Activated CD4-positive, CD25-positive, alpha-beta regulatory T cell treated with anti-CD3 and anti-CD28 coated beads, Interleukin-2, amount 50 U/mL, for 72 hours (primary cell): ENCODE measurements around the gene SMIM12.

ENCODE experiments used
- DNase-seq: peaks from one replicate; pipeline ENCODE4 v3.0.0; 2021

Gene SMIM12

DNA sequence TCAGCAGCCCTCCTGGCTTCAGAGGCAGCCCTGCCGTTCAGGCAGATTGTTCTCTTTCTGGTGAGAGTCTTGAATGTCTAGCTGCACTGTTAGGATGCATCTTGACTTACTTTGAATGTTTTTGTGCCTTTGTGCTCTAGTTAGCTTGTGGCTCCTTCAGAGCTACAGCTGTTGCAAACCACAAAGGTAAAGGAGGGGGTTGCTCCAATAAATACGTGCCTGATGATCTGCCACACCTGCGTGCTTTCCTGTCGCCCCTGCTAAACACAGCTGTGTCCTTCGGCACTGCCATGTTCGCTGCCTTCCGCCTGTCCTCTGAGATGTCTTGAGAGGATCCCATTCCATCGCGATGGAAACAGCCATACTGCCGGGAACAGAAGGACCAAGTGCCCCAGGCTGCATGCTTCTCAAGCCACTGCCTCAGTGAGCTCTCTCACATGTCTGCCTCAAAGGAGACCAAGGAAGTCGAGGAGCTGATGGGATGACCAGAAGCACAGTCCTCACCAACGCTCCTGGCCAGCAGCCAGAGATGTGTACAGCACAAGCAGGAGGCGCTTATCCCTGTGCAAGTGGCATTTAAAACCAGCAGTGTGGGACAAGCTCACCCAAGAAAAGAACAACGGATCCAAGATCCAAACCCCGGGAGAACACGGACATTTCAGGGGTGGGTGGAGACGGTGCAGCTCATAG, 12.0 kb upstream of the SMIM12 start:
- DNase-seq, result no peak

DNA sequence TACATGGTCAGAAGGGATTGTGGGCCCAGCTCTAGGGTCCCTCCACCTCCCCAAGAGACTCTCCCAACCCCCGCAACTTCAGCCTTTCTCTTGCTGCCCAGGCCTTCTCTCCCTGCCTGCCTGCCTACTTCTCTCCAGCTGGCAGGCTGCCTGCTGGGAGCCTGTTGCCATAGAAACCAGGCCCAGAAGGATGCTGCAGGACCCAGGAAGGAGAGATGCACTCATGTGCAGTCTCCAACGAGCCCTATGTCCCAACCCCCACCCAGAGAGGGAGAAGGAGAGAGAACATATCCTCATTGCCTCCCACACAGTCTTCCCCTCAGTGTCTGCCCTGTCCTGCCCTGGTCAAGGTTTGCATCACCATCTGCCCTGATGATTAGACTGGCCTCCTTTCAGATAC, 10.8 kb upstream of the SMIM12 start:
- DNase-seq, result no peak

DNA sequence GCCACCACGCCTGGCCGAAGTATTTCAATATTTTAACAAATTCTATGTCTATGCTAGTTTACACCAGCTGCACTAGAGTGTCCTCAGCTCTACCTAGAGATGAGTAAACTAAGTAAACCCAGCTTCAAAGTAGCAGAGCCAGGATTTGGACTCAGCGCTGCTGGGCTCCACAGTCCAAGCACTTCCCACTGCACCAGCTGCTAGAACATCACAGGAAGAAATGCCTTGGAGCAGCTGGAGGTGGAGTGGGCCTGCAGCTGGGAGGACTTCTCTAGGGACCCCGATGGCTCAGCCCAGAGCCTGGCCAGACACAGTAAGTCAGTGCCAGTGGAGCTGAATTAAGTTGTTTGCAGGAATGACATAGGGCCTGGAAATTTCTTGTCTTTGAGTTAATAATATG, 10.2 kb upstream of the SMIM12 start:
- DNase-seq, result no peak

DNA sequence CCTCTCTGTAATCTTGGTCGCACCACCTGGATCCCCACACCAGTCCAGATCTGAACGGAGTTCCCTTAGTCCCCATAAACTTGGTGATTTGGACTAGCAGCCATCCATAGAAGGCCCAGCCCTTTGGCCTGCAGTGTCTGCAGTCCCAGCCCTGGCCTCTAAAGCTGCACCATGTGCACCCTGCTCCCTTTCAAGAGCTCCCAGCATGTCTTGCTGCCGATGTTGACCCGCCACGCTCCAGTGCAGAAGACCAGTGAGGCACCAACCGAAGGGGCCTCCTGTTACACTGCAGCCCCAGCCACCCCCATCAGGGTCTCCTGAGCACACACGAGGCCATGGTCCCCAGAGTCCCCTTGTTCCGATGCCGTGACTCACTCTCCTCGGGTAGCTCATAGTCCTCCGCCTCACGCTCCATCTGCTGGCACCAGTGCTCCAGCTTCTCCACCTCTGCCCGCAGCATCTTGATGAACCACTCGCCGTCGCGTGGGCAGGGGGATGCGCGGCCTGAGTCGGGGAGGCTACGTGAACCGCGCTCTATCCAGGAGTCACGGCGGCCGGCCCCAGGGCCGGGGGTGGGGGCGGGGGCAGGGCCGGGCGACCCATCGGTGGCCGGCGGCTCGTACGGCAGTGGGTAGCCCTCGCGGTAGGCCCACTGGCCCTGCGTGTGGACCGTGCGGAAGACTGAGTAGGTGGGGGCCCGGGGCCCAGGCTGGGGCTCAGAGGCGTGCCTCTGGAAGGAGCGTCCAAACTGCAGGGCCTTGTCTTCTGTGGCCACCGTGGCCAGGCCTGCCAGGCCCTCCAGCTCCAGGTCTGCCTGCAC, 8.9 kb upstream of the SMIM12 start:
- no peak for DNase-seq

DNA sequence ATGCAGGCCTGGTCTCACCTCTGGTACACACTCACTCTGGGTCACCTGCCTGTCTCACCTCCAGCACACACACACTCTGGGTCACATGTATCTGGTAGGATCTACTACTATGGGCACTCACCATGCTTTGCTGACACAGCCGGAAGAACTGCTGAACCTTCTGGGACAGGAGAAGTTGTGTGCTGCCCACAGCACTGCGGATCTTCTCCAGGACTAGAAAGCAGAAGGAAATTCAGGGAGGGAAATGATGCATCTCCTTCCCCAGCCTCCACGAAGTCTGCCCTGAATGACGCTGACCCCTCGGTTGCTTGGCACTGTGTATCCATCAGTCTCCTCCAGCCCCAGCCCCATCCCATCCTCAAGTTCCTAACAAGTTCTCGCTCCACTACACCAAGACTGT, 7.9 kb upstream of the SMIM12 start:
- no peak for DNase-seq

DNA sequence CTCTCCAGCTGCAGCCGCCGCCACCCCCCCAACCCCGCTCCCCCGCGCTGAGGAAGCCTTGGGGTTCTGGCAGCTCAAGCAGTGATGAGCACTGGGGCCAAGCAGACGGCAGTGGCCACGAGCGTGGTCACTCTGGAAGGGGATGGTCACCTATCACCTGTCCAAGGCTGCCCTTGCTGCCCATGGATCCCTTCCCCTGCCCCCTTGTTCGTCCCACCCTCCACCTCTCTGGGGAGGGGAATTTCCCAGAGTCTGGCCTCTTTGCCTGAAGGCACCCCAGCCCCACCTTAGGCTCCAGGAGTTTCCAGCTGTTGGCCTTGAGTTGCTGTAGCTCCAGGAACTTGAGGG, 7.2 kb upstream of the SMIM12 start:
- no peak for DNase-seq

DNA sequence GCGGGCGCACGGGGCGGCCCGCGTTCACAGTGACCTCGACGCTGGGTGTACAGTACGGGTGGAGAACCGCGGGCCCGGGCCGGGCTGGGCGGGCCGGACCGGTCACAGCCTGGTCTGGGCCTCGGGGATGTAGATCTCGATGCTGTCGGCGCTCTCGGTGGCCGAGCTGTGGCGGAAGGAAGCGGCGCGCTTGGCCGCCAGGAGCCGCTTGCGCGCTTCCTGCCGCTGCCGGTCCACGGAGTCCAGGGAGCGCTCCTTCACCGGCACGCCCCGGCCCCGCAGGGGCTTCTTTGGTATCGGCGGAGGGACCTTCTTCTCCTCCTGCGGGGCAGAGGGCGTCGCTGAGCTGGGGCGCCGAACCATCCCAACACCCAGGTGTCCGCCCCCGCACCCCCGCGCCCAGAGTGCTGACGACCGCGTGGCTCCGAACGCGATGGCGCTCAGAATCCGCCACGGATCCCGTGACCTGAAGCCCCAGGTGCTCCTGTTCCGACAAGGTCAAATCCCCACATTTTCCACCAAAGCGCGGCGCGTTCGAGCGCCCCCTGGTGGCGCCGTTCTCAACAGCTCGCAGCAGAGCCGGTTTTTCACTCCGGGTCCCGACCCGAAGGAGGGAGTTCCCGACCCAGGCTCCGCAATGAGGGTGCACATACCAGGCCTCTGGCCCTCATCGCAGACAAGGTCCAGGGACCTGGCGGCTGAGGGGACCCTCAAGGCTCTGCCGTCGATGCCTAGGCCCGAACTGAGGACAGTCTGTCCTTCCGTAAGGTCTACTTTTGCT, 6.6 kb upstream of the SMIM12 start:
- DNase-seq, result peak; percentile 97

DNA sequence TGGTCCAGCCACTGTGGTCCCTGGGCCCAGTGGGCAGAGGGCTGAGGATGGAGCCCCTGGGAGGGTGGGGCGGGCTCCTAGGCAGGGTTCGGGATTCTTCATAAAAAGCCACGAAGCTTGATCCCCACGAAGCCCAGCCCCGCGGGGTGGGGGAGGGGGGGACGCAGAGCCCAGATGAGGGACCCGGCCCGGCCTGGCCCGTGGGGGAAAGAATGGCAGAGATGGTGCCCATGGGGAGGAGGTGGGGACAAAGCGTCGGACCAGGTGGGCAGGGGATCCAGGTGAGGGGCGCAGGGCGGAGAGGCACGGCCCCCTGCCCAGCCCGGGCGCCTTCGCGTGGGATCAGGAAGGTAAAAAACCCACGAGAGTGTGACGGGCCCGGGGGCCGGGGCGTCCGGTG, 6.0 kb upstream of the SMIM12 start:
- DNase-seq, result no peak

DNA sequence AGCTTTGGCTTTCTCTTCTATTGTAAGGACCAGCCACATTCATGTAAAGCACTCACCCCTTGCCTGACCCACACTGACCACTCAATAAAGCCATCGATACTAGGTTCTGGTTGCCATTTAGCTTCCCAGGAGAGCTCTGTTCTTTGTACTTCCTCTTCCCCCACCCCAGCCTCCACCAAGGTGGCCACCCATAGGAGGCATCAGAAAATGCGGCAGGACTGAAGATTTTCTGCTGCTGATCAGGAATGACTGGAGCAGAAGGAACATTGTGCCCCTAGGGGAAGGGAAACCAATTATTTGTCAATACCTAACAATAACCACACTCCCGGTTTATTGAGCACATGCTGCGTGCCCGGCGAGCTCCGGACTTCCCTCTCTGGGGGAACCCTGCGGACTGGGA, 5.2 kb upstream of the SMIM12 start:
- DNase-seq, result no peak

DNA sequence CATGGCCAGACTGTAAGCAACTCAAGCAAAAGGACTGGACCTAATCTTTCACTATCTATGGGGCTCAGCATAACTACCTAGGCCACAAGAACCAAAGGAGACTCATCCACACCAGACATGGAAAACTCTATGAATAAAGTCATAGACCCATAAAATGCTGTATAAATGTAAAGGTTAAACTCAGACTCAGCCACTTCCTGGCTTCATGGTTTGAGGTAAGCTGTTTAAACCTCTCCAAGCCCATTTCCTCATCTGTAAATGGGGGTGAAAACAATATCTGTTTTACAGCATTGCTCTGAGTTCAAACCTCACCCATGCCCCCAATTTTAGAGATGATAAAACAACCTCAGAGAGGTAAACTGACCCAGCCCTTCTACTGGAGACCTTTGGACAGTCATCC, 4.0 kb upstream of the SMIM12 start:
- no peak for DNase-seq

DNA sequence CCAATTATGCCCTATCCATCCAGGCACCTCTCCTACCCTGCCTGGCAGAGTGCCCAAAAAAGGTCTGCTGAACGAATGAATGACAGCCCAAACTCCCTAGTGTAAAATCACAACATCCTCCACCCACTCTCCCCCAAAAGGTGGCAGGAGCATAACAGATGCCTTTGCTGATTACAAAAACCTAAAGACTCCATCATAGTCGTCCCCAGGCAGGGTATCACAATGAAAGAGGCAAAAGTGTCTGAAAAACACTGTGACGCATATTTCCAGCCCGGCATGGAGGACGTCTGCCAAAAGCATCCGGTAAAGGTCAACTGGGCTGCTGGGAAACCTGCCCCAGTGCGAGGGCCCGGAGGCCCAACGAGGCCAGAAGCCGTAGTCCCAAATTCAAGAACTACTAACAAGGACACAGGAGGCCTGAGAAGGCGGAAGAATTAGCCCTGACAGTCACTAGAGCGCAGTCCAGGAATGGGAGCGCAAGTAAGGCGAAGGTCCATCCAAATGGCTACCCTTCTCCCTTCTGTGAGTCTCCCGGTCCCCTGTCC, 576 bp downstream of the SMIM12 start:
- DNase-seq, result peak; percentile 59

DNA sequence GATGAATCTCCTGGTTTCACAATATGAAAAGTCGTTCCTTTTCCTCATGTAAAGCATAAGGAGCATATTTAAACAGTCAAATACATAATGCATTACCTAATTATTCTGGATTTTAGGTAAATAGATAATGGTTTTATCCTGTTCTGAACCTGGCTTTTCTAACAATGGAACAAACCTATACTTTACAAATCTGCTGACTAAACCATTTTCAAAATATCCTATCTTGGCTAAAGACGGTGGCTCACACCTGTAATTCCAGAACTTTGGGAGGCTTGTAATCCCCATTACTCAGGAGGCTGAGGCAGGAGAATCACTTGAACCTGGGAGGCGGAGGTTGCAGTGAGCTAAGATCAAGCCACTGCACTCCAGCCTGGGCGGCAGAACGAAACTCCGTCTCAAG, 2.9 kb downstream of the SMIM12 start:
- DNase-seq, result no peak

DNA sequence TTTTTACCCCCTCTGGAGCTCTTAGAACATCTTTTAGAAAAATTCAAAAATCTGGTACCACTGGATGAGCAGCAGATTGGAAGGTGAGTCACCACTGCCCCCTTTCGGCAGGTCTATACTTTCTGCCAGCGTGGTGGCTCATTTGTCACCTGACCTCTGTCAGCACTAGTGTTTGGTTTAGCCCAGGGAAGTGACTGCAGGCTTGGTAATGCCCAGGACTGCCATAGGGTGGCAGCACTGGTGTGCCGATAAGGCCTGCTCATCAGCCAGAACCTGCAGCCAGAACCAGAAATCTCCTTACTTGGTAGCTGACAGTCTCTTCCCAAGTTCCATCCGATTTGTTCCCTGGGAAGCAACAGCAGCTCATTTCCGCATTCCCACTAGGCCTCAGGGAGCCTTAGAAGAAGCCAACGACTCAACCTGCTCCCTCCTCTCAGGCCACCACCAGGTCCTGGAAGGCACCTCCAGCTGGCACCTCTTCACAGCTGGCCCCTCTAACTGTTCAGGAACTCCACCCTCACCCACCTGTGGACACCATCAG, 6.8 kb downstream of the SMIM12 start:
- peak; percentile 86 for DNase-seq

DNA sequence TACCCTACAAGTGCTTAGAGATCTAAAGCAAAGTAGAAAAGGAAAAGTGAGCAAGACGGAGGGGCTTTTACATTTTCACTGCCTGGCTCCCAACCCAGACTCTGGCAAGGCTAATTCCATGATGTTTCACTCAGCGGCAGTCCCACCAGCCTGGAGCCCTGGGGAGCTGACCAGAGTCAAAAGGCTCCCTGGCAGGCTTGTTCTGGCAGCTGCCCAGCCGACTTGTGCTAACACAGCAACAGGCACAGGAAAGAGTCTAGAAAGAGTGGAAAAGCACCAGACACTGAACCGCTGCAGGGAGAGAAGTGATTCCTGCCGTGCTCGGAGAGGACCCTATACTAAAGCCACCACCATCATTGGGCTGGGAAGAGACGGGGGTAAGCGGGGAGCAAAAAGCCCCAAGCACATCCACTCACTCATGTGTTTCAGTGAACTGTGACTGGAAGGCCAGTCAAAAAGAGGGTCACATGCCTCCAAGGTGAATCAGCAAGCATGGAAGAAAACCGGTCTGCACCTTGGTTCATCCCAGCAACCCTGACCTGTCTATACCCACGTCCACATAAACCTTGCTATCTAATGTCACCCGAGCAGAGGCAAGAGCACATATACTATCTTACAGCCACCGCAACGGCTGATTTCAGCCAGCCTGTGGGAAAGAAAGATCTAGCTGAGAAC, 8.0 kb downstream of the SMIM12 start:
- no peak for DNase-seq

DNA sequence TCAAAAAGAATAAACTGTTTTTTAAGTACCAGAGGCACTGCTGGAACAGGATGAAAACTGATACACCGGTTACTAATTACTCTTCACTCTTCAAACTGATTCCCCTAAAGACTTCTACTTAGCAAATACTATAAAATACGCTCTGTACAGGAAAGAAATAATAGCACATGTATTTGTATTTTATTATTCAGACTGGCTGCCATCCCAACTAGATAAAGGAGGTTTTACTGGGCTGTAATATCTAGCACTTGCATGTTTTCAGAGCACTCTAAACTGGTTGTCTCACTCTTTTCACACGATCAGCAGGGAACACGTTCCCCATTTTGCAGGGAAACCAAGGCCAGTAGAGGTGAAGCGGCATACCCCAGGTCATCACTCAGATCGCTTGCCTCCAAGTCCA, 9.2 kb downstream of the SMIM12 start:
- DNase-seq, result no peak

DNA sequence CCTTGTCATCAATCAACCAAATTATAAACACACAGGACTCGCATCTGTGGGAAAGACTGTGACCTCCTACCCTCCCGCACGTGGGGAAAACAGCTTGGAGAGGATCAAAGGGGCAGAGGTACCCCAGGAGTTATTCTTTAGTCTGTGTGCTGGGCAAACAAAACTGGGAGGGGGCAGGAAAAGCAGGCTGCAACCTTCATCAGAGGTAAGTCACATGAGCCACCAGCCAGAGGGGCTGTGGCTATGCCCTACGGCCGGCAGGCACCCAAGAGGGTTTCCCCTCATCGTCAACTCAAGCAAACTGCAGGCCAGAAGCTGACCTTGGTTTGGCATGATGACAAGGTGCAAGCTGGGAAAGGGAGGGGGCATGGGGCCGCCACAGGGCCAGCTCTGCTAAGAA, 12.5 kb downstream of the SMIM12 start:
- DNase-seq, result no peak

DNA sequence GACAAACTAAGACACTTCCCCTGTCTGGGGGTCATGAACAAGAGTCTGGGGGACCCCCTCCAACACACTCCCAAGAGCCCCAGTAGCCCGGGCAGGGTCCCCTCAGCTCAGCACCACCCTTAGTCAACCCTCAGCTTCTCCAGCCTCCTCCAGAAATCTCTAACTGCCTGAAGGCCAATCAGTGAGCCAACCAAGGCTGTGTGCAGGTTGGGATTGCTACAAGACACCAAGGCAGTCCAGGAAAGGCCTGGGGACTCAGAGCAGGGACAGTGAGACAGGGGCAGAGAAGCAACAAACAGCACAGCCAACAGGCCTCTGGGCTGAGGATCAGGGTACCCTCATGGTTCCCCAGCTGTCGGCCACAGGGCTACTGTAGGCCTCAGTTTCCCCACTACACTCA, 13.3 kb downstream of the SMIM12 start:
- no peak for DNase-seq

DNA sequence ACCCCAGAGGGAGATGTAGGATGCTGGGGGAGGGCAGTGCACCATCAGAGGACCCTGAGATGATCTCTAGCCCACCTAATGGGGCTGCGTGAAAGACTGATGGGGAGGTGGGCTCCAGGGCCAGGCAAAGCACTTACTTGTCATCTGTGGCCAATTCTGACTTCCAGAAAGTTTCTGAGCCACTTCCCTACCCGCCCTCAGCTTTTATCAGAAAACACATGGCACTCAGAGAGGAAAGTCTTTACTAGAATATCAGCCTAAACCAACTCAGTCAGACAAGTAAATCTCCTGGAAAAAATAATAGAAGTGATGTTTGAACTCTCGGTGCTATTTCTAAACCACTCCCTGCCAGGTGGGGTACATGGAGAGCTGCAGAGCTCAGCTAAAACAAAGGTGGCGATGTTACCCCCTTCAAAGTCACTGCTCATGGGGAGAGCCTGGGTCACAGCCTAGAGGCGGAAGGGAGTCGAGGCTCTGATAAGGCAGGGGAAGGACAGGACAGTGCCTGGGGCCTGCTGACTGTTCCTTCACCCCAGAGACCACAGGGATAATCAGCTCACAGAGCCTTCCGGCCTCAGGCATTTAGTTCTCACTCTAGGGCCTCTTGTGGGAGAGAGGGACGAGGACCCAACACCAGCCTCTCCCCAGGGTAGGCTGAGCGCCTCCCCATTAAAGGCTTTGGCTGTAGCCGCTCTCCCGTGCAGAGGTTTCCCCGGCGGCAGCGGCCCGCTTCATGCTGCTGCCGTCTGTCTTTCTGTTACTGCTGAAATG, 14.2 kb downstream of the SMIM12 start:
- DNase-seq, result no peak

DNA sequence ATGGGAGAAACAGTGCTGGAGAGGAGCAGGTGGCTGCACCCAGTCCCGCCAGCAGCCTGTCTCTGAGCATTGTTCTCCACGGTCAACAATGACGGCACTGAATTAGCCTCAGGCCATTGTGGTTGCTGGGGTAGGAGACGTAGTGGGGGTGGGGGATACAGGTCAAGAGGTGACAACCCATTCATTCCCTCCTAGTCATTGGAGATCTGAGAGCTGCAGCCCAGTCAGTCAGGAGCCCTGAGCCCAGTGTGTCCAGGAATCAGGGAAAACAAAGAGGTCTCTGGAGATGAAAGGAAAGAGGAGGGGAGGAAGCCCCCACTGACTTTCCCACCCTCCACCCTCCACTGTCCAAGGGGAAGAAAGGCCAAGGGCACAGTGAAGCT, 15.3 kb downstream of the SMIM12 start:
- no peak for DNase-seq

DNA sequence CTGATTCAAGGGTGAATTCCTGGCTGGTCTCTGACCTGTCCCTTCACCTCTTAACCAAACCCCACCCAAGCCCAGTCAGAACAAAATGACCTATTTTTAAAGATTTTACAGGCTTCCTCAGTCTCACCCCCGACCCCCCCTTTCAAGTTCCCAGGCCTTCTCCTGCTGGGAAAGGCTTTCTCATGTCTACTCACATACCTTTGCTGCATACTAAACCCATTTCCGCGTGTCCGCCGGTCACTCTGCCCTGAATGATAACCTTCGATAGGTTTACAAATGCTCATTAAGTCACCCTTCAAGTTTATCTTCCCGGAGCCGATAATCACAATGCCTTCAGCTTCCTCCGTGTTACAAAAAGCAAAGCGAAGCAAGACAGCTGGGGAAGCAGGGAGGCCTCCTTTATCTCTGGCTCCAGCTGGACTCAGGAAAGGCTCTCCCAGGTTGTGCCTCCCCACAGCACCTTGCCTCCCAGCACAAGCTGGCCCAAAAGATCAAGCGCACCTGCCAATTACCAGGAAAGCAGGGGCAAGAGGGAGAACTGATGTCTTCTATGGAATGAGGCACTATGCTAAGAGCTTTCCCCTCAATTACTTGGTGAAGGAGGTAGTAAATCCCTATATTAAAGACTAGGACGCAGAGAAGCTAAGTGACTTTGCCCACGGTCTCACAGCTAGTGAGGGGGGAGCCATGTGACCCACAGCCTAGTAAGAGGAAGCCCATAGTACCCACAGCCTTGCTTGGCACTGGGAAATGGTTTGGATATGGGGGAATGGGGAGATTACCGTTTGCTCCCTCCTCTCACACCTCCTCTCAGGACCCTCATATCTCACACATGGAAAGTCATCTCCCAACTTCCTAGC, 15.9 kb downstream of the SMIM12 start:
- DNase-seq, result no peak

DNA sequence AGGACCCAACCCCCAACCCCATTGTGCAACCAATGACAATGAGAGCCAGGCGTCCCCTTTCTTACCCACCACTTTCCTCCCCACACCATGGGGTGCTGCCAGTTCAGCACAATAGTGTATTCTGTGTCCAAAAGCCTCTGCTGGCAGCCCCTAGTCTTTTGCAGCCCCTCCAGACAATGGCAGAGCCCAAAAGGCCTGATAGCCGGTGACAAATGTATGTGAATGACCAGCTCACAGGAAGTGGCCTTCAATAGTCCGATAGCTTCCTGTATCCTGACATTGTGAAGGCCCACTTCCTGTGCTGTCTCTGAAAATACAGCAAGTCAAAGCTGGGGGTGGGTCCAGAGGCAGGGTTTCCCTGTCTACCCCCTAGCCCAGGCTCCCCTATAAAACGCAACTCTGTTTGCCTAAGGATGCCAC, 16.6 kb downstream of the SMIM12 start:
- DNase-seq, result no peak
